T-helper 2 cell (primary cell): ENCODE results near the gene TMEM229A.
"Not testable (repeated sequence)": the region's sequence is repeated elsewhere in the genome, so short reads cannot be mapped to it uniquely, and the experiment has no call there.

Source experiments
- DNase-seq, 5 experiments: peaks; one replicate each; pipeline versions ENCODE4 v3.0.0 to v3.0.0-alpha.2; 2012 to 2022
- total RNA-seq, 2 donors: gene quantifications; one replicate each; lab custom pipeline; 2026; lab: John Stamatoyannopoulos, UW

TMEM229A gene
- 0 to 0.62 reads per million in 2 donors for total RNA-seq

- peak in 1 of 5 experiments; percentile 29 for DNase-seq
These were observed at the start of gene TMEM229A for GRCh38 chr7:124032369-124033094. TSS of gene TMEM229A (minus strand) at chr7:124033067. CDS start at chr7:124033003, 64 bp downstream.

GRCh38 chr7:124082234-124082633 is 49.4 kb upstream of the TMEM229A start:
- not testable (repeated sequence) for DNase-seq

- no peak for DNase-seq
These were observed 44.7 kb upstream of the TMEM229A start for GRCh38 chr7:124077546-124077945.

- no peak for DNase-seq
These were observed 44.0 kb upstream of the TMEM229A start for GRCh38 chr7:124076841-124077240.

GRCh38 chr7:124074007-124074406 is 41.1 kb upstream of the TMEM229A start:
- no peak for DNase-seq

- no peak for DNase-seq
These were observed 40.4 kb upstream of the TMEM229A start for GRCh38 chr7:124073310-124073645.

GRCh38 chr7:124072603-124073309 is 39.9 kb upstream of the TMEM229A start:
- no peak for DNase-seq

- DNase-seq = no peak
These were observed 39.0 kb upstream of the TMEM229A start for GRCh38 chr7:124071843-124072242.

- DNase-seq = no peak
These were observed 29.3 kb upstream of the TMEM229A start for GRCh38 chr7:124062171-124062570.

- no peak for DNase-seq
These were observed 27.7 kb upstream of the TMEM229A start for GRCh38 chr7:124060528-124060927.

GRCh38 chr7:124059375-124059774 is 26.5 kb upstream of the TMEM229A start:
- DNase-seq = no peak

- DNase-seq = no peak
These were observed 25.6 kb upstream of the TMEM229A start for GRCh38 chr7:124058515-124058914.

GRCh38 chr7:124057872-124058271 is 25.0 kb upstream of the TMEM229A start:
- DNase-seq = no peak

- DNase-seq = no peak
These were observed 23.4 kb upstream of the TMEM229A start for GRCh38 chr7:124056234-124056633.

- DNase-seq = no peak
These were observed 19.0 kb upstream of the TMEM229A start for GRCh38 chr7:124051681-124052377.

GRCh38 chr7:124042826-124043225 is 10.0 kb upstream of the TMEM229A start:
- DNase-seq = no peak

- no peak for DNase-seq
These were observed 8.6 kb upstream of the TMEM229A start for GRCh38 chr7:124041439-124041838.

GRCh38 chr7:124037902-124038301 is 5.0 kb upstream of the TMEM229A start:
- not testable (repeated sequence) for DNase-seq

GRCh38 chr7:124035706-124036105 is 2.8 kb upstream of the TMEM229A start:
- no peak for DNase-seq

GRCh38 chr7:124034754-124035100 is 1.9 kb upstream of the TMEM229A start:
- no peak for DNase-seq

GRCh38 chr7:124033807-124034753 is 1.2 kb upstream of the TMEM229A start:
- DNase-seq = no peak

- no peak for DNase-seq
These were observed 384 bp upstream of the TMEM229A start for GRCh38 chr7:124033095-124033806.
